Uterus (tissue), 4 donors: ENCODE measurements around the gene TANGO6. TPM values are rescaled to one million over a fixed set of nuclear protein-coding genes. Genes with fewer than 3 reads are reported as not detected.

ENCODE experiments used
- DNase-seq, 2 donors: peaks; one replicate each; pipeline ENCODE4 v3.0.0-alpha.2; 2019 to 2020
- H3K27ac ChIP-seq, 2 donors: fragments of 200-600 bp; sonication (generic); 1 replicate in 1 of 2; 2 replicates in 1 of 2; pipeline ENCODE4 v1.5.1; 2016 to 2018
- H3K27me3 ChIP-seq, 2 donors: fragments of 200-600 bp; sonication (generic); one replicate each; pipeline ENCODE4 v1.5.1; 2018 to 2019; ENCODE audit warnings: control low read depth in 1 of 2
- H3K36me3 ChIP-seq, 2 donors: fragments of 200-600 bp; sonication (generic); one replicate each; pipeline ENCODE4 v1.5.1; 2019; ENCODE audit warnings: control low read depth in 1 of 2
- H3K4me1 ChIP-seq, 2 donors: fragments of 200-600 bp; sonication (generic); one replicate each; pipeline ENCODE4 v1.5.1; 2018 to 2019; ENCODE audit warnings: control low read depth in 1 of 2
- H3K4me3 ChIP-seq, 2 donors: fragments of 200-600 bp; sonication (generic); 1 replicate in 1 of 2; 2 replicates in 1 of 2; pipeline ENCODE4 v1.5.1; 2018 to 2019; ENCODE audit warnings: mild to moderate bottlenecking in 1 of 2
- H3K9me3 ChIP-seq, 2 donors: fragments of 200-600 bp; sonication (generic); one replicate each; pipeline ENCODE4 v1.5.1; 2019; ENCODE audit warnings: control low read depth in 1 of 2
- POLR2A ChIP-seq, 2 donors: fragments of 450-650 bp; IDR thresholded peaks; one replicate each; pipeline ENCODE4 v1.6.1; 2016; ENCODE audit warnings: antibody characterized with exemption in 2 of 2, mild to moderate bottlenecking in 1 of 2, moderate library complexity in 1 of 2
- intact Hi-C: fragments of 100-400 bp; cut with DNase I; formaldehyde crosslinking; loops from one replicate; pipeline ENCODE4 v1.15.1; 2023; ENCODE audit warnings: low total_unique reads
- total RNA-seq, 4 donors: library from RNA; depleted of rRNA in 3 of 4; stranded (reverse); fragments of >200 nt in 3 of 4; gene quantifications; one replicate each; pipeline versions ENCODE4 v1.1.0 to v1.2.4, GENCODE V29; 2014 to 2023
- TF ChIP-seq, protein P1 (sequence below), 4 experiments: fragments of 200-600 bp in 2 of 4; fragments of 450-650 bp in 2 of 4; sonication (generic) in 2 of 4; IDR thresholded peaks; one replicate each; pipeline ENCODE4 v1.5.1; 2016 to 2019; ENCODE audit warnings: antibody characterized with exemption in 4 of 4, mild to moderate bottlenecking in 2 of 4, moderate library complexity in 1 of 4
- donor health status: DM: yes; HTN: yes; CAD: no.

TANGO6 gene
- total RNA-seq, 4 donors from 2014 or later = 21.5 to 44.9 (median 37.5) TPM

DNA sequence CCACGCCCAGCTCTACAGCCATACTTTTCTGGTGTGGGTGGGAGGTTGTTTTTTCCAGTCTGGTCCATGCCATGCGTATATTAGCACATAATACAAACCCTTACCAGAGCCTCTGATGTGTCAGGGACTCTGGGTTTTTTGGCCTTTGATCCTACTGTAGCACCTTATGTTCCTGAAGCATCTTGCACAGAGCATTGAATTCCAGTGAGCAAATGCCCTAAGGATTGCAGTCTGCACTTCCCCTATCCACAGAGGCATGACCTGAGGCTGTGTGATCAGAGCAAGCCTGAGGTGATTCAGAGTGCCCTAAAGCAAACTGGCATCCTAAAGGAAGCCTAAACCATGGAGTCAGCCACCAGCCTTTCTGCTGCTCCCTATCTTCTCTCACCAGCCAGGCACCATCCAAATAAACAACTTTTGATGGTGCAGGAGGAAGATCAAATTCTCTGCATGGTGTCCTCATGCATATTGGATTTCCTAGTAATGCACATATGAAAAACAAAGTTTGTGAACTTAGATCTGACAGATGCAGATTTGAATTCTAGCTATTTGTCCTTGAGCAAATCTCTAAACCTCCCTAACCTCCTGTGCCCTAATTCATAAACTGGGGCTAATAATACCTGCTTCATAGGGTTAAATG lies 220.9 kb downstream of the TANGO6 start:
- Histone ChIP-seq H3K27ac (no peak overlapping the region), H3K36me3 (no peaks in the 10 kb centered on the region), H3K4me1 (no peaks in the 10 kb centered on the region), H3K27me3 (no peaks in the 10 kb centered on the region), H3K4me3 (no peak overlapping the region), H3K9me3 (no peaks in the 10 kb centered on the region)
- TF ChIP-seq, protein P1, sequence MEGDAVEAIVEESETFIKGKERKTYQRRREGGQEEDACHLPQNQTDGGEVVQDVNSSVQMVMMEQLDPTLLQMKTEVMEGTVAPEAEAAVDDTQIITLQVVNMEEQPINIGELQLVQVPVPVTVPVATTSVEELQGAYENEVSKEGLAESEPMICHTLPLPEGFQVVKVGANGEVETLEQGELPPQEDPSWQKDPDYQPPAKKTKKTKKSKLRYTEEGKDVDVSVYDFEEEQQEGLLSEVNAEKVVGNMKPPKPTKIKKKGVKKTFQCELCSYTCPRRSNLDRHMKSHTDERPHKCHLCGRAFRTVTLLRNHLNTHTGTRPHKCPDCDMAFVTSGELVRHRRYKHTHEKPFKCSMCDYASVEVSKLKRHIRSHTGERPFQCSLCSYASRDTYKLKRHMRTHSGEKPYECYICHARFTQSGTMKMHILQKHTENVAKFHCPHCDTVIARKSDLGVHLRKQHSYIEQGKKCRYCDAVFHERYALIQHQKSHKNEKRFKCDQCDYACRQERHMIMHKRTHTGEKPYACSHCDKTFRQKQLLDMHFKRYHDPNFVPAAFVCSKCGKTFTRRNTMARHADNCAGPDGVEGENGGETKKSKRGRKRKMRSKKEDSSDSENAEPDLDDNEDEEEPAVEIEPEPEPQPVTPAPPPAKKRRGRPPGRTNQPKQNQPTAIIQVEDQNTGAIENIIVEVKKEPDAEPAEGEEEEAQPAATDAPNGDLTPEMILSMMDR (IDR thresholded peaks at IDR 0.05) = no peak
- TF ChIP-seq POLR2A (IDR thresholded peaks at IDR 0.05) = no peak
- intact Hi-C loops = no loop called here
- DNase-seq = no peak

DNA sequence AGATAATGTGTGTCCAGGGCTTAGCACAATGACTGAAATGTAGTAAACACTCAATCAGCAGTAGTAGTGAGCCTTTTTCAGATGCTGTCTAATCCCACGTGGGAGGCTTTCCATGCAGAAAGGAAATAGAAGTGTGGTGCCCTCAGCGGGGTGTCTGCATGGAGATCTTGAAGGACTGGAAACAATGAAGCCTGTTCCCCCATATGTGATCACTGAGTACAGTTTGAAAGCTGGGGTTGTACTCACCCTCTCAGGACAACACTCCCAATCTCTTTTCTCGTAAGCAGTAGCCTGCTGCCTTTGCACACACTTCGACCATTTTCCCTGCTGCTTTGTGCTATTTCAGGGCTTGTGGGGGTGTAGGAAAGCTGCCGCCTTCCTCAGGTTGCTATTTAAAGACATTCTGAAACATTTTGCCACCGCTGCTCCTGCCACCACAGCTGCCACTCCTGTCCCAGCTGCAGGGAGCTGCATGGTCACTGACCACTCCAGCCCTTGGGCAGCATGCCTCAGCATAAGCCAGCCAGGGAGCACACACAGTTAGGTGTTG lies 221.5 kb downstream of the TANGO6 start:
- Histone ChIP-seq H3K27me3 (no peaks in the 10 kb centered on the region), H3K27ac (no peak overlapping the region), H3K9me3 (no peaks in the 10 kb centered on the region), H3K4me3 (no peak overlapping the region), H3K4me1 (no peaks in the 10 kb centered on the region), H3K36me3 (no peaks in the 10 kb centered on the region)
- no peak for TF ChIP-seq POLR2A (IDR thresholded peaks at IDR 0.05)
- TF ChIP-seq, protein P1 (IDR thresholded peaks at IDR 0.05) = no peak
- intact Hi-C loops = no loop called here
- DNase-seq = no peak

DNA sequence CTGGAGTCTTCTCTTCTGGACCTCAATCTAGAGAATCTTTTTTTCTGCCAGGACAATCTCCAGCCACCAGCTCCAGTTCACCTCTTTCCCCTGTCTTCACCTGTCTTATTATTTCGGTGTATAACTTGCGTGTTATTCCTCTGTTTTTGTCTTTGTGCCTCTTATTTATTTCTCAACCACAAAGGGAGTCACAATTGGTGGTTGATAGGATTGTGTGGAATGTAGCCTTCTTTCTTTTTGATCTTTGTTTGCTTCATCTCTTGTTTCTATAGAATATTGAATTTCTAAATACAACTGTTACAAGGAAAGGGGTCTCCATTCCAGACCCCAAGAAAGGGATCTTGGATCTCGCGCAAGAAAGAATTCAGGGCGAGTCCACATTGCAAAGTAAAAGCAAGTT lies 226.2 kb downstream of the TANGO6 start:
- no peaks in the 10 kb centered on the region for H3K36me3 ChIP-seq
- no peaks in the 10 kb centered on the region for H3K9me3 ChIP-seq
- intact Hi-C loops = no loop called here
- DNase-seq = no peak
- no peak for TF ChIP-seq POLR2A (IDR thresholded peaks at IDR 0.05)
- TF ChIP-seq, protein P1 (IDR thresholded peaks at IDR 0.05) = no peak
- H3K4me1 ChIP-seq = no peaks in the 10 kb centered on the region
- H3K27ac ChIP-seq = no peak overlapping the region
- H3K27me3 ChIP-seq = no peaks in the 10 kb centered on the region
- no peak overlapping the region for H3K4me3 ChIP-seq

DNA sequence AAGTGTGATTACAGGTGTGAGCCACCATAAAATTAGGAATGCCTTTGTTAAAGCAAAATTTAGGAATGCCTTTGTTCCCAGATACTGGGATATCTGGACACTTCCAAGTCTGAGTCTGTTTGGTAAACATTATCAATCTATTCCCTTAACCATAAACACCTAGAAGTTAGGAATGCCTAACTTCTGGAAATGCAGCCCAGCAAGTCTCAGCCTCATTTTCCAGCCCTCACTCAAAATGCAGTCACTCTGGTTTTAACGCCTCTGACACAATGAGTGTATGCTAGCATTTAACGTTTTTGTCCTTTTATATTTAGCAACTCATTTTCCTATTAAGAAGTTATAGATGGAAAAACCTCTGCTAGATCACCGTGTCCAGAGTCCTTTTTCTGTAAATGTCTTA lies 227.7 kb downstream of the TANGO6 start:
- H3K4me1 ChIP-seq = no peaks in the 10 kb centered on the region
- TF ChIP-seq, protein P1 (IDR thresholded peaks at IDR 0.05) = no peak
- no peak for TF ChIP-seq POLR2A (IDR thresholded peaks at IDR 0.05)
- DNase-seq = no peak
- no peak overlapping the region for H3K4me3 ChIP-seq
- H3K27ac ChIP-seq = no peak overlapping the region
- no peaks in the 10 kb centered on the region for H3K9me3 ChIP-seq
- H3K36me3 ChIP-seq = no peaks in the 10 kb centered on the region
- intact Hi-C loops = no loop called here
- no peaks in the 10 kb centered on the region for H3K27me3 ChIP-seq

DNA sequence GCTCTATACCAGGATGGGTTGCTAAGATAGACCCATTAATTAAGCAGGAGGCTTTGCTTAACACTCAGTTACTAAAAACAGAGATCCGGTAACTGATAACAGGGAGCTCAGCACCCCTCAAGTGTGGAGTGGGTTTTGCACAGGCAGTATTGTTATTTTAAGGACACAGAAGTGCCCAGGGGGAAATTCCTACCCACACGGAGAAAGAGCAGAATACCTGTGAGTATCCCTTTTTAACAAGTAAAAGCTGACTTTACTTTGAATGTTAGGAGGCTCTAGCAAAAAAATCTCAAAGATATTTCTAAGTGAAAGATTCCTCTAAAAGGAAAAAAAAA lies 229.3 kb downstream of the TANGO6 start:
- Histone ChIP-seq H3K36me3 (no peaks in the 10 kb centered on the region), H3K9me3 (no peaks in the 10 kb centered on the region), H3K27ac (no peak overlapping the region), H3K4me1 (no peaks in the 10 kb centered on the region), H3K27me3 (no peaks in the 10 kb centered on the region), H3K4me3 (no peak overlapping the region)
- TF ChIP-seq, protein P1 (IDR thresholded peaks at IDR 0.05) = no peak
- TF ChIP-seq POLR2A (IDR thresholded peaks at IDR 0.05) = no peak
- intact Hi-C loops = no loop called here
- DNase-seq = no peak
